HFF-Myc (cell line): ENCODE data around the gene EDA2R.

Experiments
- DNase-seq: peaks from one replicate; pipeline ENCODE4 v3.0.0-alpha.2; 2011; ENCODE audit warnings: low read depth; ENCODE audit errors: extremely low read depth
- H3K4me3 ChIP-seq: replicated peaks from 2 replicates; pipeline ENCODE4 v1.5.1; 2011; ENCODE audit warnings: low read depth, mild to moderate bottlenecking, control low read depth, low read length
- TF ChIP-seq, protein P1 (sequence below): IDR thresholded peaks from 2 replicates; pipeline ENCODE4 v1.5.1; 2012; ENCODE audit warnings: mild to moderate bottlenecking, low read depth, low read length, control low read depth; ENCODE audit errors: missing control alignments

The EDA2R gene

GRCh38 chrX:66675541-66675940 lies 36.7 kb upstream of the EDA2R start:
- H3K4me3 ChIP-seq, result no peak overlapping the region
- no peak for DNase-seq
- TF ChIP-seq, protein P1, sequence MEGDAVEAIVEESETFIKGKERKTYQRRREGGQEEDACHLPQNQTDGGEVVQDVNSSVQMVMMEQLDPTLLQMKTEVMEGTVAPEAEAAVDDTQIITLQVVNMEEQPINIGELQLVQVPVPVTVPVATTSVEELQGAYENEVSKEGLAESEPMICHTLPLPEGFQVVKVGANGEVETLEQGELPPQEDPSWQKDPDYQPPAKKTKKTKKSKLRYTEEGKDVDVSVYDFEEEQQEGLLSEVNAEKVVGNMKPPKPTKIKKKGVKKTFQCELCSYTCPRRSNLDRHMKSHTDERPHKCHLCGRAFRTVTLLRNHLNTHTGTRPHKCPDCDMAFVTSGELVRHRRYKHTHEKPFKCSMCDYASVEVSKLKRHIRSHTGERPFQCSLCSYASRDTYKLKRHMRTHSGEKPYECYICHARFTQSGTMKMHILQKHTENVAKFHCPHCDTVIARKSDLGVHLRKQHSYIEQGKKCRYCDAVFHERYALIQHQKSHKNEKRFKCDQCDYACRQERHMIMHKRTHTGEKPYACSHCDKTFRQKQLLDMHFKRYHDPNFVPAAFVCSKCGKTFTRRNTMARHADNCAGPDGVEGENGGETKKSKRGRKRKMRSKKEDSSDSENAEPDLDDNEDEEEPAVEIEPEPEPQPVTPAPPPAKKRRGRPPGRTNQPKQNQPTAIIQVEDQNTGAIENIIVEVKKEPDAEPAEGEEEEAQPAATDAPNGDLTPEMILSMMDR, result no peak

- no peak for DNase-seq
- no peak overlapping the region for H3K4me3 ChIP-seq
- TF ChIP-seq, protein P1, result no peak
Measured at GRCh38 chrX:66674506-66674905, 35.6 kb upstream of the EDA2R start.

DNA sequence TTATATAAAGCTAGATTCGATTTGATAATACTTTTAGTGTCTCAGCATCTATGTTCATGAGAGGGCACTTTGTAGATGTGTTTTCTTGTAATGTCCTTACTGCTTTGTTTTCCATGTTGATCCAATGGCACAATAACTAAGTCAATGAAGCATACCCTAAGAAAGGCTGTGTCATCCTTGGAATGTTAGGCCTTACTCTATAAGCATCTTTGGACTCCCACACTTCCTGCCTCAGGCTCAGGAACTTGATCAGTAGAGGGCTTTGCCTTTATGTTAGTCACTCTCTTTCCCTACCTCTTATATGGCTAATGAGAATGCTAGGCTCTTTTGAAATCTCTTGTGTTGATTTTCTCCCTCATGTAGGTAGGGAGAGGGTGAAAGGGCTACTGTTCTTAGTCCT lies 33.2 kb upstream of the EDA2R start:
- no peak for DNase-seq
- no peak overlapping the region for H3K4me3 ChIP-seq
- TF ChIP-seq, protein P1, result no peak

DNA sequence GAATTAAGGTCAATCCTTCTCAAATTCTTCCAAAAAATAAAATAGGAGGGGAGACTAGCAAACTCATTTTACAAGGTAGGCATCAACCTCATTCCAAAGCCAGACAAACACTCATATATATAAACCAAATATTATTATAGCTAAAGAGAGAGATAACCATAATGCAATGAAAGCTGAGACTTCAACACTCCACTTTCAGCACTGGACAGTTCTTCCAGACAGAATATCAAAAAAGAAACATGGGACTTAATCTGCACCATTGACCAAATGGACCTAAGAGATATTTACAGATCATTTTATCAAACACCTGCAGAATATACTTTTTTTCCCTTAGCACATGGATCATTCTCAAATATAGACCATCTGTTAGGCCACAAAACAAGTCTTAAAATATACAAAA lies 15.5 kb upstream of the EDA2R start:
- no peak overlapping the region for H3K4me3 ChIP-seq
- TF ChIP-seq, protein P1, result no peak
- DNase-seq, result no peak

DNA sequence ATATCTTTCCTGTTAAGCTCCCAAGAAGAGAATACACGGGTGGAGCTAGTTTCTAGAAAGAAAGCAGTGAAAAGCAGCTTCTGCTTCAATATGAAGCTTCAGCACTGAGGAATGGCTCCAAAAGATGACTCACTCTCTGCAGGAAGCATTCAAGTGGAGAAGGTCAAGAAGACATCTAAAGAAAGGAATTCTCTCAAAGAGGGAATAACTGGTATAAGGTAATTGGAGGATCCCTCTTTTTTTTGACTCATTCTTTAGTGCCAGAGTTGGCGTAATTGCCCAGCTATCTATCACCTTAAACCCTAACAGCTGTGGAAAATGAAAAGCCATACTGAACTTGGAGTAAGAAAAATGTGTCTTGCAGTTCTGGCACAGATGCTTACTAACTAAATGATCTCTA lies 3.5 kb downstream of the EDA2R start:
- DNase-seq, result peak; percentile 54
- H3K4me3 ChIP-seq, result peak overlapping the region; percentile 74
- TF ChIP-seq, protein P1, result no peak

DNA sequence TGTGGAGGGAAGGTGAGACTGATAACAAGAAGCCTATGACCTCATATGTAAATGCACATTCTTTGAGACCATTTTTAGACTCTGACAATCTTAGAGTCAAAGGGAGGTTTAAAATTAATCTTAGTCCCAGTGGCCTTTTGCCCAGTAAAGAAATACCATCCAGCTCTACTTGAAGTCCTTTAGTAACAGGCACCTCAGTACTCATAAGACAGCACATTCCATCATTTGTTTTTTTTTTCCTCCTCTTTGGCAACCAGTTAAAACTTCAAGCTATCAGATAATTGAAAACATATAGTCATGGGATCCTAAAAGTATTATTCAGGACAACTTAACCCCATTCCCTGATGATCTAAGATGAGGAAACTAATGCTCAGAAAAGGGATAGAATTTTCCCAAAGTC lies 4.6 kb downstream of the EDA2R start:
- DNase-seq, result no peak
- H3K4me3 ChIP-seq, result peak overlapping the region; percentile 74
- TF ChIP-seq, protein P1, result no peak

GRCh38 chrX:66633541-66633940 lies 5.3 kb downstream of the EDA2R start:
- peak overlapping the region; percentile 74 for H3K4me3 ChIP-seq
- DNase-seq, result no peak
- TF ChIP-seq, protein P1, result no peak
